Measurements from ENCODE around the gene NID2. TPM values are rescaled to one million over a fixed set of nuclear protein-coding genes. Genes with fewer than 3 reads are reported as not detected.

The NID2 gene
- total RNA-seq, 1 experiment from 2014 or later, result 22.2 TPM

GRCh38 chr14:51960866-51961265 lies 108.0 kb downstream of the NID2 start:
- no peak for DNase-seq (ENCODE audit: low spot score)

DNA sequence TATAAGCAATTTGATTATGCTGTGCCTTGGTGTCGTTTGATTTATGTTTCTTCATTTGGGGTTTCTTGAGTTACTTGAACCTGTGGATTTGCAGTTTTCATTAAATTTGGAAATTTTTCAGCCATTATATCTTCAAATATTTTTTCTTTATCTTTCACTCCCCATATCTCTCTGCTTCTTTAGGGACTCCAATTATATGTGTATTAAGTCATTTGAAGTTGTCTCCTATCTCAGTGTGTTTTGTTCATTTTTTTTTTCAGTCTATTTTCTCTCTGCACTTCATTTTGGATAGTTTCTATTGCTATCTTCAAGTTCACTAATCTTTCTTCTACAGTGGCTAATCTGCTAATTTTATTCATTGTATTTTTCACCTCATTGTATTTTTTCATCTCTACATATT lies 108.9 kb downstream of the NID2 start:
- no peak for DNase-seq (ENCODE audit: low spot score)

DNA sequence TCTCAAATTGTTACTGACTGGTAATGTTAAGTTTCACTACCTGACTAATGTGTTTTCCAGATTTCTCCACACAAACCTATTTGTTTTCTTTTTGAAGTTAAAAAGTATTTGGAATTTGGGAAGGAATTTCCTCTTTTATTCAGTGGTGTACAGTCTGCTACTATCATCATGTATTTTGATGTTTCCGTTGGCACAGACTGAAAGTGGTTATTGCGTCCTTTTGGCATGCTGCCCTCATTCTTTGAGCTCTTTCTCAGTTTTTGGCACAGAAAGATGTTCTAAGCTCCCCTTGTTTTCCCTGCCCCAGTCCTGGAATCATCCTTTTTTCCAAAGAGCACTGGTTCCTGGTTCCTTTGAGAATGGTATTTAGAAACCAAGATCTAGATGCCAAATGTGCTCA lies 110.9 kb downstream of the NID2 start:
- no peak for DNase-seq (ENCODE audit: low spot score)

Other genes starting within 250 kb of the NID2 start
- 22.1 and 32.3 TPM in 2 replicates for gene GNG2, start 208.4 kb downstream of the NID2 start, total RNA-seq (2014; rRNA removed; shearing (Covaris generic))
- gene RTRAF, start 79.5 kb downstream of the NID2 start, total RNA-seq (2014; rRNA removed; shearing (Covaris generic)), result 129 and 175 TPM in 2 replicates
- not detected in 2 replicates for gene PTGDR, start 198.6 kb upstream of the NID2 start, total RNA-seq (2014; rRNA removed; shearing (Covaris generic))
- 3.7 and 5.7 TPM in 2 replicates for gene PTGER2, start 245.3 kb upstream of the NID2 start, total RNA-seq (2014; rRNA removed; shearing (Covaris generic))

All from H4 (cell line).